Endothelial cell of umbilical vein (primary cell): ENCODE measurements around the gene NRXN3. TPM values are rescaled to one million over a fixed set of nuclear protein-coding genes. Genes with fewer than 3 reads are reported as not detected.

Experiments used
- BruUV-seq: library from RNA; stranded (reverse); fragments of 400-500 nt; replicated peaks from 2 replicates; lab custom pipeline; 2021; lab: Mats Ljungman, UMichigan
- CTCF ChIA-PET: fragments of 300-600, 350-600 bp; sonication (Branson Sonifier 250); formaldehyde crosslinking; loops from one replicate; lab custom pipeline; 2021; ENCODE audit warnings: antibody characterized with exemption, inconsistent platforms; lab: Charles Lee
- POLR2A ChIA-PET: fragments of 300-600, 350-600 bp; sonication (Branson Sonifier 250); formaldehyde crosslinking; loops from one replicate; lab custom pipeline; 2021; ENCODE audit warnings: antibody characterized with exemption, inconsistent platforms; lab: Charles Lee
- DNase-seq: peaks from one replicate; pipeline ENCODE4 v3.0.0-alpha.2; 2011; ENCODE audit warnings: low read depth, low spot score
- FAIRE-seq: peaks from 2 replicates; lab custom pipeline; 2011; peaks lifted over from hg19 to GRCh38; lab: Jason Lieb, UNC
- H2AFZ ChIP-seq: 2 replicates; pipeline ENCODE4 v1.6.0; 2012; ENCODE audit warnings: low read depth, low read length, control low read depth, inconsistent platforms
- H3K27ac ChIP-seq: 2 replicates; pipeline ENCODE4 v1.5.1; 2011; ENCODE audit warnings: low read depth, mild to moderate bottlenecking, control low read depth, low read length, moderate library complexity; ENCODE audit not compliant: insufficient read depth
- H3K27me3 ChIP-seq, 2 experiments: 2 replicates each; pipeline versions ENCODE4 v1.6.0 to v1.6.1; 2011; ENCODE audit warnings: low read length in 2 of 2, mixed read lengths in 1 of 2; ENCODE audit not compliant: control insufficient read depth in 2 of 2, insufficient read depth in 2 of 2
- H3K36me3 ChIP-seq, 2 experiments: 2 replicates in 1 of 2; 3 replicates in 1 of 2; pipeline ENCODE4 v1.5.1; 2011; ENCODE audit warnings: low read length in 2 of 2, mild to moderate bottlenecking in 1 of 2, moderate library complexity in 1 of 2; ENCODE audit not compliant: control insufficient read depth in 2 of 2, insufficient read depth in 2 of 2; ENCODE audit errors: extremely low read depth in 1 of 2
- H3K4me1 ChIP-seq: 3 replicates; pipeline ENCODE4 v1.5.1; 2011; ENCODE audit warnings: mild to moderate bottlenecking, low read length; ENCODE audit not compliant: control insufficient read depth, insufficient read depth; ENCODE audit errors: extremely low read depth
- H3K4me2 ChIP-seq: 2 replicates; pipeline ENCODE4 v1.6.1; 2011; ENCODE audit warnings: low read length, control low read depth, mixed read lengths; ENCODE audit not compliant: insufficient read depth
- H3K4me3 ChIP-seq, 3 experiments: fragments of 200-600 bp in 1 of 3; sonication (generic), shearing (Covaris generic) in 1 of 3; replicated peaks in 1 of 3; 2 replicates each; pipeline ENCODE4 v1.5.1; 2011 to 2016; ENCODE audit warnings: control low read depth in 3 of 3, low read length in 3 of 3, mild to moderate bottlenecking in 2 of 3, inconsistent platforms in 1 of 3, low read depth in 1 of 3, moderate library complexity in 1 of 3; ENCODE audit not compliant: insufficient read depth in 1 of 3
- H3K79me2 ChIP-seq: 2 replicates; pipeline ENCODE4 v1.6.0; 2012; ENCODE audit warnings: low read length, inconsistent platforms; ENCODE audit not compliant: control insufficient read depth, insufficient read depth
- H3K9ac ChIP-seq: replicated peaks from 2 replicates; pipeline ENCODE3; 2011; ENCODE audit warnings: low read length, control low read depth; ENCODE audit not compliant: insufficient read depth; ENCODE audit errors: extremely low read depth
- H3K9me1 ChIP-seq: replicated peaks from 3 replicates; pipeline ENCODE4 v1.6.0; 2011; ENCODE audit warnings: mild to moderate bottlenecking, low read length; ENCODE audit not compliant: control insufficient read depth, insufficient read depth; ENCODE audit errors: extremely low read depth
- H3K9me3 ChIP-seq: replicated peaks from 2 replicates; pipeline ENCODE4 v1.5.1; 2012; ENCODE audit warnings: low read length, inconsistent platforms; ENCODE audit not compliant: control insufficient read depth, insufficient read depth
- H4K20me1 ChIP-seq: replicated peaks from 2 replicates; pipeline ENCODE3; 2011; ENCODE audit warnings: mild to moderate bottlenecking, low read length; ENCODE audit not compliant: control insufficient read depth, insufficient read depth; ENCODE audit errors: extremely low read depth
- EZH2 ChIP-seq: IDR thresholded peaks from 2 replicates; pipeline ENCODE4 v1.6.1; 2012; ENCODE audit warnings: borderline replicate concordance, low read depth, mild to moderate bottlenecking, moderate library complexity, low read length, inconsistent platforms; ENCODE audit not compliant: severe bottlenecking
- FOS ChIP-seq: IDR thresholded peaks from 2 replicates; pipeline ENCODE4 v1.6.1; 2011; ENCODE audit warnings: mild to moderate bottlenecking, low read length, moderate library complexity, borderline replicate concordance; ENCODE audit not compliant: insufficient read depth
- GATA2 ChIP-seq: IDR thresholded peaks from 2 replicates; pipeline ENCODE4 v1.7.0; 2011; ENCODE audit warnings: low read depth, mild to moderate bottlenecking, moderate library complexity, mixed read lengths, low read length; ENCODE audit not compliant: insufficient read length, insufficient read depth
- JUN ChIP-seq: IDR thresholded peaks from 2 replicates; pipeline ENCODE4 v1.6.1; 2011; ENCODE audit warnings: borderline replicate concordance, low read depth; ENCODE audit not compliant: insufficient read length, insufficient read depth
- MYC ChIP-seq: IDR thresholded peaks from one replicate; pipeline ENCODE4 v1.6.1; 2011; ENCODE audit warnings: mild to moderate bottlenecking, low read depth, low read length
- POLR2A ChIP-seq: IDR thresholded peaks from 2 replicates; pipeline ENCODE4 v1.6.1; 2012; ENCODE audit warnings: low read depth, mild to moderate bottlenecking, control low read depth, low read length
- POLR2AphosphoS5 ChIP-seq: IDR thresholded peaks from 2 replicates; pipeline ENCODE4 v1.6.1; 2012; ENCODE audit warnings: low read depth, mild to moderate bottlenecking, control low read depth, low read length, moderate library complexity; ENCODE audit not compliant: insufficient read depth
- dilution Hi-C: fragments of 300-500 bp; cut with MboI; formaldehyde crosslinking; loops from one replicate; pipeline ENCODE4 v1.15.0; 2019; ENCODE audit warnings: low sequenced_read_pairs; ENCODE audit not compliant: extremely low pct_ligation_motif_present
- intact Hi-C: fragments of 100-400 bp; cut with micrococcal nuclease; formaldehyde crosslinking; loops from one replicate; pipeline ENCODE4 v1.10.0; 2022
- polyA plus RNA-seq, 4 experiments: library from polyadenylated mRNA; depleted of rRNA in 3 of 4; stranded (reverse) in 3 of 4; unstranded in 1 of 4; fragments of >200 nt; gene quantifications; 2 replicates each; pipeline versions ENCODE4 v1.2.1 to v1.2.3, GENCODE V29; 2011 to 2012; ENCODE audit warnings: missing spikeins in 1 of 4
- total RNA-seq: library from RNA; stranded (reverse); gene quantifications from 2 replicates; pipeline ENCODE4 v1.2.3, GENCODE V29; 2021
- TF ChIP-seq, protein P1 (sequence below): IDR thresholded peaks from 2 replicates; pipeline ENCODE4 v1.6.1; 2011; ENCODE audit not compliant: insufficient read depth, insufficient read length
- TF ChIP-seq, protein P2 (sequence below), 2 donors: IDR thresholded peaks; 1 replicate in 1 of 2; 2 replicates in 1 of 2; pipeline ENCODE4 v1.5.1; 2011; ENCODE audit warnings: low read length in 2 of 2, mild to moderate bottlenecking in 2 of 2, moderate library complexity in 2 of 2, control low read depth in 1 of 2, inconsistent platforms in 1 of 2, low read depth in 1 of 2; ENCODE audit not compliant: insufficient read depth in 1 of 2; ENCODE audit errors: extremely low read depth in 1 of 2

The NRXN3 gene
- total and polyA plus RNA-seq, 2 donors (not counting 3 experiments of a cell fraction or from before 2014, with no cell fraction given), result 0.72 to 4.2 TPM

DNA sequence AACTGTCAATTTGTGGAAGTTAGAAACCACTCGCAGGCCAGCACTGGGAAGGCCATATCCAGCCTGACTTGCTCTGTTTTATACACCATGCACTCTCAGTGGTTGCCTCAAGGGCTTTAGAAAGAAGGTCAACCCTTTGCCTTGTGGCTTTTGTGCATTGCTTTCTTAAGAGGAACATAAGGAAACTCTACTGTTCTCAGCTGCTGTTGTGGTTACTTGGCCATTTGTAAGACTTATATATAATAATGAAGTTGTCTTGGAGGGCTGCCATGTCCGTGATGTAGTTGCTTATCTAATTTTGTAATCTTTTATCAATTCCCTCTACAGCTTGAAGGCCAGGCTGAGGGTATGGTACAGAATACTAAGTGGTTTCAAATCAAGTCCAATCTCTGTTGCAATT lies 1403.3 kb downstream of the NRXN3 start:
- Histone ChIP-seq H3K36me3 (no peaks in the 10 kb centered on the region), H3K9me3 (no peaks in the 10 kb centered on the region), H4K20me1 (no peaks in the 10 kb centered on the region), H3K4me3 (no peak overlapping the region), H3K4me2 (no peak overlapping the region), H3K9me1 (no peaks in the 10 kb centered on the region), H3K27ac (no peak overlapping the region), H2AFZ (no peak overlapping the region), H3K9ac (no peak overlapping the region), H3K27me3 (no peaks in the 10 kb centered on the region), H3K79me2 (no peaks in the 10 kb centered on the region), H3K4me1 (no peaks in the 10 kb centered on the region)
- FAIRE-seq (no peak), DNase-seq (no peak)
- intact Hi-C loops, result no loop called here
- TF ChIP-seq EZH2 (no peak), POLR2AphosphoS5 (no peak), POLR2A (no peak), MYC (no peak), FOS (no peak), GATA2 (no peak), JUN (no peak)
- TF ChIP-seq, protein P1, sequence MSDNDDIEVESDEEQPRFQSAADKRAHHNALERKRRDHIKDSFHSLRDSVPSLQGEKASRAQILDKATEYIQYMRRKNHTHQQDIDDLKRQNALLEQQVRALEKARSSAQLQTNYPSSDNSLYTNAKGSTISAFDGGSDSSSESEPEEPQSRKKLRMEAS, result no peak
- TF ChIP-seq, protein P2, sequence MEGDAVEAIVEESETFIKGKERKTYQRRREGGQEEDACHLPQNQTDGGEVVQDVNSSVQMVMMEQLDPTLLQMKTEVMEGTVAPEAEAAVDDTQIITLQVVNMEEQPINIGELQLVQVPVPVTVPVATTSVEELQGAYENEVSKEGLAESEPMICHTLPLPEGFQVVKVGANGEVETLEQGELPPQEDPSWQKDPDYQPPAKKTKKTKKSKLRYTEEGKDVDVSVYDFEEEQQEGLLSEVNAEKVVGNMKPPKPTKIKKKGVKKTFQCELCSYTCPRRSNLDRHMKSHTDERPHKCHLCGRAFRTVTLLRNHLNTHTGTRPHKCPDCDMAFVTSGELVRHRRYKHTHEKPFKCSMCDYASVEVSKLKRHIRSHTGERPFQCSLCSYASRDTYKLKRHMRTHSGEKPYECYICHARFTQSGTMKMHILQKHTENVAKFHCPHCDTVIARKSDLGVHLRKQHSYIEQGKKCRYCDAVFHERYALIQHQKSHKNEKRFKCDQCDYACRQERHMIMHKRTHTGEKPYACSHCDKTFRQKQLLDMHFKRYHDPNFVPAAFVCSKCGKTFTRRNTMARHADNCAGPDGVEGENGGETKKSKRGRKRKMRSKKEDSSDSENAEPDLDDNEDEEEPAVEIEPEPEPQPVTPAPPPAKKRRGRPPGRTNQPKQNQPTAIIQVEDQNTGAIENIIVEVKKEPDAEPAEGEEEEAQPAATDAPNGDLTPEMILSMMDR (IDR thresholded peaks at IDR 0.05; ENCODE audit: extremely low read depth in 1 of 2, insufficient read depth in 1 of 2, low read depth in 1 of 2, low read length in 2 of 2), result no peak
- ChIA-PET POLR2A (no interaction called here), CTCF (no interaction called here)
- dilution Hi-C loops, result no loop called here
- no TSS peak for BruUV-seq
